ENCODE data around the gene KIF21B. TPM values are rescaled to one million over a fixed set of nuclear protein-coding genes. Genes with fewer than 3 reads are reported as not detected.

The KIF21B gene
- total and polyA plus RNA-seq, 2 experiments from 2014 or later: 4.6 to 34.3 TPM

DNA sequence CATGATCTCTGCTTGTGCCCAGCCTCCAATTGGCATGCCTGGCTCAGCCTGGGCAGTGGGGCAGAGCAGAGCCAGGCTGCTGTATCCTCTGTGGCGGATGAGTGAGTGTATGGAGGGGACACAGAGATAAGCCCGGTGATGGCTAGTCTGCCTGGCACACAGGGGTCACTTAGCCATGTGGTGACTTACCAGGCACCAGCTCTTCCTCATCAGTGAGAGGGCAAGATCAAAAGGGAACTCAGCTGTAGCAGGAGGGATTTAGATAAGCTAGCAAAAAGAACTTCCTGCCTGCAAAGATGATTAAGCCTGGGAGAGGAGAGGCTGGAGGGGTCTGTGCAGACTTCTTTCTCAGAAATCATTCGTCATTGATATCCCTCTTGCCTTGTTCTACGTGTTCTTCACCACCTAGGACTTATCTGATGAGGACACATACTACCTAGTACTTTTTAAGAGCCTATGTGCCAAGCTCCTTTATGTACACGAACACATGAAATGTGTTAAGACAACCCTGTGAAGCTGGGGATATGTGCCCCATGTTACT lies 7.9 kb downstream of the KIF21B start (continued):
- TF ChIP-seq, protein P1, sequence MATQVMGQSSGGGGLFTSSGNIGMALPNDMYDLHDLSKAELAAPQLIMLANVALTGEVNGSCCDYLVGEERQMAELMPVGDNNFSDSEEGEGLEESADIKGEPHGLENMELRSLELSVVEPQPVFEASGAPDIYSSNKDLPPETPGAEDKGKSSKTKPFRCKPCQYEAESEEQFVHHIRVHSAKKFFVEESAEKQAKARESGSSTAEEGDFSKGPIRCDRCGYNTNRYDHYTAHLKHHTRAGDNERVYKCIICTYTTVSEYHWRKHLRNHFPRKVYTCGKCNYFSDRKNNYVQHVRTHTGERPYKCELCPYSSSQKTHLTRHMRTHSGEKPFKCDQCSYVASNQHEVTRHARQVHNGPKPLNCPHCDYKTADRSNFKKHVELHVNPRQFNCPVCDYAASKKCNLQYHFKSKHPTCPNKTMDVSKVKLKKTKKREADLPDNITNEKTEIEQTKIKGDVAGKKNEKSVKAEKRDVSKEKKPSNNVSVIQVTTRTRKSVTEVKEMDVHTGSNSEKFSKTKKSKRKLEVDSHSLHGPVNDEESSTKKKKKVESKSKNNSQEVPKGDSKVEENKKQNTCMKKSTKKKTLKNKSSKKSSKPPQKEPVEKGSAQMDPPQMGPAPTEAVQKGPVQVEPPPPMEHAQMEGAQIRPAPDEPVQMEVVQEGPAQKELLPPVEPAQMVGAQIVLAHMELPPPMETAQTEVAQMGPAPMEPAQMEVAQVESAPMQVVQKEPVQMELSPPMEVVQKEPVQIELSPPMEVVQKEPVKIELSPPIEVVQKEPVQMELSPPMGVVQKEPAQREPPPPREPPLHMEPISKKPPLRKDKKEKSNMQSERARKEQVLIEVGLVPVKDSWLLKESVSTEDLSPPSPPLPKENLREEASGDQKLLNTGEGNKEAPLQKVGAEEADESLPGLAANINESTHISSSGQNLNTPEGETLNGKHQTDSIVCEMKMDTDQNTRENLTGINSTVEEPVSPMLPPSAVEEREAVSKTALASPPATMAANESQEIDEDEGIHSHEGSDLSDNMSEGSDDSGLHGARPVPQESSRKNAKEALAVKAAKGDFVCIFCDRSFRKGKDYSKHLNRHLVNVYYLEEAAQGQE (IDR thresholded peaks at IDR 0.05; ENCODE audit: unreplicated experiment): no peak

- H3F3A ChIP-seq (replicated peaks; ENCODE audit: low read depth): peaks cover 2% of the 10 kb centered on the region; the same call in 1 of the 2 replicates
- H3K4me3 Mint-ChIP-seq: no peak overlapping the region
- peaks cover 40% of the 10 kb centered on the region for H3K4me1 ChIP-seq (ENCODE audit: insufficient read depth)
- no peak overlapping the region for H3K4me3 ChIP-seq
- H2AFZ ChIP-seq: no peak overlapping the region
- H3K4me2 ChIP-seq: no peak overlapping the region
- DNase-seq (ENCODE audit: low spot score) (no peak), ATAC-seq (no peak)
- 0 out of 3 replicates have a peak, but pooled peaks cover 2% of the 10 kb centered on the region for H3K36me3 Mint-ChIP-seq (ENCODE audit: low read depth)
- peaks cover 11% of the 10 kb centered on the region for H4K20me1 ChIP-seq (replicated peaks; ENCODE audit: insufficient read depth)
- peaks cover 17% of the 10 kb centered on the region for H3K27me3 Mint-ChIP-seq (ENCODE audit: insufficient read depth, low read depth, poor library complexity)
- no peaks in the 10 kb centered on the region for H3K9me3 Mint-ChIP-seq
- H3K27ac Mint-ChIP-seq: no peak overlapping the region
- no peaks in the 10 kb centered on the region for H3K9me2 ChIP-seq (ENCODE audit: insufficient read depth)
- TF ChIP-seq NANOG (IDR thresholded peaks at IDR 0.05; ENCODE audit: borderline replicate concordance) (no peak), JUNB (IDR thresholded peaks at IDR 0.05; ENCODE audit: unreplicated experiment) (no peak), ZNF331 (CRISPR knock-in tag; IDR thresholded peaks at IDR 0.05; ENCODE audit: low read depth) (no peak), CREB1 (CRISPR knock-in tag; IDR thresholded peaks at IDR 0.05; ENCODE audit: low read depth) (no peak)
- TF ChIP-seq, protein P1 (IDR thresholded peaks at IDR 0.05; ENCODE audit: unreplicated experiment): no peak
- TF ChIP-seq, protein P2, sequence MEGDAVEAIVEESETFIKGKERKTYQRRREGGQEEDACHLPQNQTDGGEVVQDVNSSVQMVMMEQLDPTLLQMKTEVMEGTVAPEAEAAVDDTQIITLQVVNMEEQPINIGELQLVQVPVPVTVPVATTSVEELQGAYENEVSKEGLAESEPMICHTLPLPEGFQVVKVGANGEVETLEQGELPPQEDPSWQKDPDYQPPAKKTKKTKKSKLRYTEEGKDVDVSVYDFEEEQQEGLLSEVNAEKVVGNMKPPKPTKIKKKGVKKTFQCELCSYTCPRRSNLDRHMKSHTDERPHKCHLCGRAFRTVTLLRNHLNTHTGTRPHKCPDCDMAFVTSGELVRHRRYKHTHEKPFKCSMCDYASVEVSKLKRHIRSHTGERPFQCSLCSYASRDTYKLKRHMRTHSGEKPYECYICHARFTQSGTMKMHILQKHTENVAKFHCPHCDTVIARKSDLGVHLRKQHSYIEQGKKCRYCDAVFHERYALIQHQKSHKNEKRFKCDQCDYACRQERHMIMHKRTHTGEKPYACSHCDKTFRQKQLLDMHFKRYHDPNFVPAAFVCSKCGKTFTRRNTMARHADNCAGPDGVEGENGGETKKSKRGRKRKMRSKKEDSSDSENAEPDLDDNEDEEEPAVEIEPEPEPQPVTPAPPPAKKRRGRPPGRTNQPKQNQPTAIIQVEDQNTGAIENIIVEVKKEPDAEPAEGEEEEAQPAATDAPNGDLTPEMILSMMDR (conservative IDR thresholded peaks at IDR 0.05; ENCODE audit: low read depth in 2 of 2): no peak
- H3K4me1 Mint-ChIP-seq: peaks cover 55% of the 10 kb centered on the region
- no peaks in the 10 kb centered on the region for H3K27me3 ChIP-seq (ENCODE audit: insufficient read depth)
- H3K36me3 ChIP-seq (ENCODE audit: insufficient read depth): no peaks in the 10 kb centered on the region
- H3K79me2 ChIP-seq (replicated peaks; ENCODE audit: insufficient read depth): peaks cover 51% of the 10 kb centered on the region
- H3K27ac ChIP-seq (ENCODE audit: low read depth): no peak overlapping the region
Measured at GRCh38 chr1:201014816-201015200, 8.7 kb downstream of the KIF21B start.

Data from GM23338 (cell line).